Superior temporal gyrus (tissue), 1 donor: Measurements from ENCODE around the gene ANO7.

Source experiments
- DNase-seq: peaks from one replicate; pipeline ENCODE4 v3.0.0-alpha.2; 2016; ENCODE audit errors: extremely low spot score

Gene ANO7

DNA sequence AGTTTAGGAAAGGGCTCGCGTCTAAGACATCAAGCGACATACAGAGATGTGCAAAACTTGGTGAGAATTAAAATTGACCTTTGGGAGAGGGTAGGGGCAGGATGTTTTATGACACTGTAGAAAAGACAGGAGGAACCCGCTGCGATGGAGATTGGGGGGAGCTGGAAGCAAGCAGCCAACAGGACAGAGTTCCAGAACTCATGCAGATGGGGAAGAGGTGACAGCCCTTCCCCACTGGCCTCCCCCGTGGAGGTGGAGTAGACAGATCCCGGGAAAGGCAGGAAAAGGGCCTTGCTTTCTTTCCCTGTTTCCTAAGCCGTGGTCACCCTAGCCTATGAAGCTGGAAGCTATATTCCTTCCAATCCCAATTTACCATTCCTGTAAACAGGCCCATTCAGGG lies 39.1 kb downstream of the ANO7 start:
- DNase-seq: no peak

DNA sequence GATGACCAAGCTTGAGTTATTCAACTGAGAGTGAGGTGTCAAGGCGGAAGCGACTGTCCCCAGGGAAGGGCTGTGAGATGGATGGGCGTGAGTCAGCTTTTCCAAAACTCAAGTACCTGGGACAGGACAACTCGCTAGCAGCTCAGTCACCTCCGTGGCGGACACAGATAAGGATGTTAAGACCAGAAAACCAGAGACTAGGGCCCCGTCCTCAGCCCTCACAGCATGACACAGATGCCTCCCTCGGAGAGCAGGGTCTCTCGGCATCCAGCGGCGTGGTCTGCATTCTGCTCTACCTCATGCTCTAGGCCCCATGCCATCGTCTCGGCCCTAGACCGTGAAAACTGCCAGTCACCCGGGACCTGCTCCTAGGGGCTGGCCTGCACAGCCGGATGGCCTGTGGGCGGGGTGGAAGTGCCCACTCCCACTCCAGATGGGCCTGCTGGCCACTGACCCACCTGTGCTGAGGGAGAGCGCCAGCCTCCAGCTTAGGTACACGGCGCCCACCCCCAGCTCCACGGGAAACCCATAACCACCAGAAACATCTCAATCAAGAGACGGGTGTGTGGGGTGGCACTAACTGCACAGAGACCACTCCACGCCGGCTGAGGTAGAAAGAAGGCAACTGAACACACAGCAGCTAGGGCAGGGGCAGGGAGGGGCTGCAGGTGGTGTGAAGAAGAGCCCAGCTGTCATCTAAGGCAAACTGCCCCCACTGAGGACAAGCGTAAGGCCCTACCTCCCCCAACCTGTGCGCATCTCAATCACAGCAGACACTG lies 39.8 kb downstream of the ANO7 start:
- DNase-seq: no peak

GRCh38 chr2:241228860-241229516 lies 40.5 kb downstream of the ANO7 start:
- DNase-seq: no peak

GRCh38 chr2:241229563-241230401 lies 41.3 kb downstream of the ANO7 start:
- no peak for DNase-seq

GRCh38 chr2:241230435-241230834 lies 42.0 kb downstream of the ANO7 start:
- DNase-seq: no peak

- no peak for DNase-seq
Observed at GRCh38 chr2:241232736-241233575, 44.5 kb downstream of the ANO7 start.

GRCh38 chr2:241234066-241234790 lies 45.8 kb downstream of the ANO7 start:
- no peak for DNase-seq

GRCh38 chr2:241234962-241235740 lies 46.7 kb downstream of the ANO7 start:
- no peak for DNase-seq

- no peak for DNase-seq
Observed at GRCh38 chr2:241235859-241236593, 47.5 kb downstream of the ANO7 start.

DNA sequence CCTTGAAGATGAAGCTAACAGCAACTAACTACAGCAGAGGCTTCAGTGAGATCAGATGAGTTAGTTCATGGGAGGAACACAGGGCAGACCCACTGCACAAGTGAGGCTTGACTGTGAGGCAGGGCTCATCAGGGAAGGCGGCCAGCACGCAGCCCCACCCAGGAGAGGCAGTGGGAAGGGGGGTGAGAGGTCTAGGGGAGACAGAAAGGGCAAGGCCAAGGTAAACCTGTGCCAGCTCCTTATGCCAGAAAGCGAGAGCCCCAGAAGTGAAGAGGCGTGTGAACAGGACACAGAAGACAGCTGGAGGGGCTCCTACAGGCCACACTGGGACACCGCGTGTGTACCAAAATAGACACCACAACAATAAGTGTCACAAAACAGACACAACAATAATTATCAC lies 48.6 kb downstream of the ANO7 start:
- no peak for DNase-seq

- no peak for DNase-seq
Observed at GRCh38 chr2:241237949-241238371, 49.5 kb downstream of the ANO7 start.

GRCh38 chr2:241238693-241239198 lies 50.3 kb downstream of the ANO7 start:
- DNase-seq: no peak

GRCh38 chr2:241239552-241240202 lies 51.2 kb downstream of the ANO7 start:
- no peak for DNase-seq

GRCh38 chr2:241240320-241241004 lies 52.0 kb downstream of the ANO7 start:
- no peak for DNase-seq

GRCh38 chr2:241241669-241242068 lies 53.2 kb downstream of the ANO7 start:
- no peak for DNase-seq

DNA sequence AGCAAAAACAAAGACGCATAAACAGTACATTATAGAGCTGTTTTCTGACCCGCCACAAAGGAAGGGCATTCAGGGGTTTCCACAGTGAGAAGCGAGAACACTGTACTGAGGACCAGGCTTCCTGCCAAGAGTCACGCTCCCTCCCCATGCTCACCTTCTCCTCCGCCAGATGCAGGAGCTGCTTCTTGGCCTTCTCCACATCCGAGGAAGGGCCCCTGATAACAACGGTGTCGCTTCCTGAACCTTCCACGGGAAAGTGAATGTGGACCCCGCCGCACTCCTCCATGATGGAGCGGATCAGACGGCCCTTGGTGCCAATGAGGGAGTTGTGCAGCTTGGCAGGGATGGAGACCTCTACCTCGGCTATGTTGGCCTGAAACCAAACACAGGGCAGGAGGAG lies 53.8 kb downstream of the ANO7 start:
- DNase-seq: no peak

DNA sequence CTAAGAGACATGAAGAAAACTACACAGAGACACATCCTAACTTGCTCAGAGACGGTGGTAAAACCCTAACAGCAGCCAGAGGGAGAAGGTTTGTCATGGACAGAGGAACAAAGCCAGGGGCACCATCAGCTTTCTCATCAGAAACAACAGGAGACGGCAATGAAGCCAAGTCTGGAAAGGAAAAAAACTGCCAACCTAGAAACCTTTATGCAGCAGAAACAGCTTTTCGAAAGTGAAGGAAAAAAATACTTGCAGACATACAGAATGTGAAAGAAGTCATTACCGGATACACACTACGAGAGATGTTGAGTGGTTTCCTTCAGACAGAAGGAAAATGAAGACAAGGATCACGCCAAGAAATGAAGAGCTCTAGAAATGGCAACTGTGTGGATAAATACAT lies 55.9 kb downstream of the ANO7 start:
- no peak for DNase-seq

- no peak for DNase-seq
Observed at GRCh38 chr2:241248289-241248688, 59.8 kb downstream of the ANO7 start.
